ENCODE results near the gene ZNF286A. TPM values are rescaled to one million over a fixed set of nuclear protein-coding genes. Genes with fewer than 3 reads are reported as not detected.
A peak's percentile ranks its signal among the peaks of the same experiment; 100 is the strongest.

Gene ZNF286A
- 7.5 TPM for polyA plus RNA-seq (2012; ENCODE audit: insufficient read length, low read depth)

DNA sequence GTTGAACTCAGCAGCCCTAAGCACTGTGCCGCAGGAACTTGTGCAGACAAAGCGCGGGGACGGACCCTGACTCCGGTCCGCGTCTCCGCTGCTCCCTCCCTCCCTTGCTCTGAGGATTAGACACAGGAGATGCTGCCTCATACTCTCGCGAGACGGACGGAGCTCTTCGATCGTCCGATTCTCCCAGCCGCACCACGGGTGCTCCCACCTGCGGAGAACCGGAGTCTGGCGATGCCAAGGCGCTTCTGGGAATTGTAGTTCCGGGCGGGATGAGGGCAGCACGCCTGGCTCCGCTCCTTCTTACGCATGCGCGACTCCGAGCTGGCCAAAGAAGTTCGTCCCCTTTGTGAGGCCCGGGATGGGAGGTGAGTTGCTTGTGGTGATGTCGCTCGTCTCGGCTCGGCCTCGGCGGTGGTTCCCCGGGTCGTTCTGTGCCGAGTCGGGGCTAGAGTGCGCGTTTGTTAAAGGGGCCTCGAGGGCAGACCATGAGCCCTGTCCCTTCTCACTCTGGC lies at the start of gene ZNF286A:
Gene ZNF286A (plus strand): TSS at position 340 of the 512 bp plus-strand sequence. CDS start 578 bp downstream, outside the sequence.
- peak; percentile 44; the same call in 1 of the 2 replicates for TF ChIP-seq TAF1 (IDR thresholded peaks at IDR 0.05; ENCODE audit: borderline replicate concordance, insufficient read depth, low read length)
- TF ChIP-seq POLR2AphosphoS5 (IDR thresholded peaks at IDR 0.05; ENCODE audit: low read depth, low read length): peak; percentile 59; the same call in 1 of the 2 replicates

DNA sequence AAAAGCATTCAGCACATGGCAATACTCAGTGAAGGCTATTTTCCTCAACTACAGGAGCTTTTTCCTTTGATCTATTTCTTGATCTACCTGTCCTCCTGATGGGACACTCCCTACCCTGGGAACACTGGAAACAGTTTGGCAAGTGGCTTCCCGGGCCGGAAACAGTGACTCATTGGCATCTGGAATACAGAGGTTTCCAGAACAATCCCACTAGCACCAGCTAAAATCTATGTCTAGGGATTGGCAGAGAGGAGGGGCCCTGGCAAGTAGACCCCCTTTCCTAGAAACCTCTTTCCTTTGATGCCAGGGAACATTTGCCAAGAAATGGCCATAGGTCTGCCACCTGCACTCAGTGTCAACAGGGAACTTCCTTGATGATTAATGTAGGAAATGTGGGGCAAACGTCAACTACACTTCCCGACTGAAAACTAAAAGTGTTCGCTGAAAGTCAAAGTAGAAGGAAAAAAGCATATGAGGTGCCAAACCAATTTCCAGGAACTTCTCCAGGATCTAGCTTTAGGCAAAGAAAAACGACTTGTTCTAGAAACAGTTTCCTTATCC lies 49.6 kb upstream of the ZNF286A start:
- TF ChIP-seq, protein P1, sequence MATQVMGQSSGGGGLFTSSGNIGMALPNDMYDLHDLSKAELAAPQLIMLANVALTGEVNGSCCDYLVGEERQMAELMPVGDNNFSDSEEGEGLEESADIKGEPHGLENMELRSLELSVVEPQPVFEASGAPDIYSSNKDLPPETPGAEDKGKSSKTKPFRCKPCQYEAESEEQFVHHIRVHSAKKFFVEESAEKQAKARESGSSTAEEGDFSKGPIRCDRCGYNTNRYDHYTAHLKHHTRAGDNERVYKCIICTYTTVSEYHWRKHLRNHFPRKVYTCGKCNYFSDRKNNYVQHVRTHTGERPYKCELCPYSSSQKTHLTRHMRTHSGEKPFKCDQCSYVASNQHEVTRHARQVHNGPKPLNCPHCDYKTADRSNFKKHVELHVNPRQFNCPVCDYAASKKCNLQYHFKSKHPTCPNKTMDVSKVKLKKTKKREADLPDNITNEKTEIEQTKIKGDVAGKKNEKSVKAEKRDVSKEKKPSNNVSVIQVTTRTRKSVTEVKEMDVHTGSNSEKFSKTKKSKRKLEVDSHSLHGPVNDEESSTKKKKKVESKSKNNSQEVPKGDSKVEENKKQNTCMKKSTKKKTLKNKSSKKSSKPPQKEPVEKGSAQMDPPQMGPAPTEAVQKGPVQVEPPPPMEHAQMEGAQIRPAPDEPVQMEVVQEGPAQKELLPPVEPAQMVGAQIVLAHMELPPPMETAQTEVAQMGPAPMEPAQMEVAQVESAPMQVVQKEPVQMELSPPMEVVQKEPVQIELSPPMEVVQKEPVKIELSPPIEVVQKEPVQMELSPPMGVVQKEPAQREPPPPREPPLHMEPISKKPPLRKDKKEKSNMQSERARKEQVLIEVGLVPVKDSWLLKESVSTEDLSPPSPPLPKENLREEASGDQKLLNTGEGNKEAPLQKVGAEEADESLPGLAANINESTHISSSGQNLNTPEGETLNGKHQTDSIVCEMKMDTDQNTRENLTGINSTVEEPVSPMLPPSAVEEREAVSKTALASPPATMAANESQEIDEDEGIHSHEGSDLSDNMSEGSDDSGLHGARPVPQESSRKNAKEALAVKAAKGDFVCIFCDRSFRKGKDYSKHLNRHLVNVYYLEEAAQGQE (IDR thresholded peaks at IDR 0.05; ENCODE audit: insufficient read depth in 1 of 2, low read depth in 2 of 2, low read length in 2 of 2): no peak
- TF ChIP-seq SIN3A (IDR thresholded peaks at IDR 0.05; ENCODE audit: borderline replicate concordance, insufficient read depth, low read length) (no peak), POLR2AphosphoS5 (IDR thresholded peaks at IDR 0.05; ENCODE audit: low read depth, low read length) (no peak), TAF1 (IDR thresholded peaks at IDR 0.05; ENCODE audit: borderline replicate concordance, insufficient read depth, low read length) (no peak), FOXP2 (optimal IDR thresholded peaks at IDR 0.05; ENCODE audit: borderline replicate concordance, extremely low read depth, extremely low read length, insufficient read depth) (no peak)

DNA sequence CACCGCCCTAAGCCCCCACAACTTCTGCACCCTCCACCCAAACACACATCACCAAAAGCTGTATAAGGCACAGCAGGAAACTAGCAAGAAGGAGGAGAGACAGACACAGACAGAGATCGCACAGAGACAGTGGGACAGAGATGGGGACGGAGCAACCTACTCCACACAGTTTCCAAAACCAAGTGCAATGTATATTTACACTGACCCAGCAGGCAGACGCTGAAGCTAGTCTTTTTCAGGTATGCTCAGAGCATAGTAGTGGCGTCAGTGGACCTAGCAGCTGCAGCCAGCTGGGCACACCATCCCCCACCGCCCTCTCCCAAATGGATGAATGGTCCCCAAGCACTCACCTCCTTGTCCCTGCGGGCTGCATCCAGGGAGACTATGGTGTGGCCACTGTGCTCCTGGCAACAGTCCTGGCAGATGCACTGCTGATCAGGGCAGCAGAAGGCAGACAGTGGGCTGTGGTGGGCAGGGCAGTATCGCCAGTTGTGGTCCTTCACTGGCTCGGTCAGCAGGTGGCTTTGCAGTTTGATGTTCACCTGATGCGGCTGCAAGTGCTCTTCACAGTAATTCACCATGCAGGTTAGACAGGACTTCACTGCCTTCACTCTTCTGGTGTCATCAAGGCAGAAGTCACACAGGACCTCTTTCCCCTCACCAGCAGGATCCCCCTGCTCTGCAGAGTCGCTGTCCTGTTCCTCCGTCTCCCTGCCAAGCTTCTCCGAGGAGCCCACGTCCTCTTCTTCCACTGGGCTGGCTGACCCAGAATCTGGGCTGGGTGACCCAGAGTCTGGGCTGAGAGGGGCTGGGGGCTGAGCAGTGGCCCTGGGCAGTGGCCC lies 48.6 kb upstream of the ZNF286A start:
- TF ChIP-seq TAF1 (IDR thresholded peaks at IDR 0.05; ENCODE audit: borderline replicate concordance, insufficient read depth, low read length) (no peak), FOXP2 (optimal IDR thresholded peaks at IDR 0.05; ENCODE audit: borderline replicate concordance, extremely low read depth, extremely low read length, insufficient read depth) (no peak), SIN3A (IDR thresholded peaks at IDR 0.05; ENCODE audit: borderline replicate concordance, insufficient read depth, low read length) (no peak), POLR2AphosphoS5 (IDR thresholded peaks at IDR 0.05; ENCODE audit: low read depth, low read length) (no peak)
- TF ChIP-seq, protein P1 (IDR thresholded peaks at IDR 0.05; ENCODE audit: insufficient read depth in 1 of 2, low read depth in 2 of 2, low read length in 2 of 2): no peak

DNA sequence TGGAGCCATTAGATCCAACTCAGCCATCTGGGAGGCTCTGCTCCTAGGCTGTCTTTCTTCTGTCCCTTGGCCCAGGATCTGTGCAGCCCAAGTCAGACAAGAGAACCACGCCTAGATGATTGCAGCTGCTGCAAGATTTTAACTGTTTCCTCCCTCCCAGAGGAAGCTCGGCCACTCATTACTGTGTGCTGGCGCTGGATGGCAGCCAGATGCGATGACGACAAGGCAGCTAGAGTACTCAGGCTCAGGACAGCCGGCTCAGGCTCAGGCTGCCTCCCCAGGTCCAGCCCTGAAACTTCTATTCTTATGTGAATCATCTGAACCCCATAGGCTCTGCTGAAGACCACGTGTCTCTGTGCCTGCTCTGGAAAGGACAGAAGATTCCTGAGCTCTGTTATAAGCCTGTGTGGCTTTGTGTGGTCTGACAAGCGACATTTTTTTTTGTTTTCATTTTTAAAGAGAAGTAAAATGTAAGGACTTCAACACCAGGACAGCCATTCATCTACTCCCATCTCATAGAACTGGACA lies 47.9 kb upstream of the ZNF286A start:
- peak; percentile 51 for TF ChIP-seq FOXP2 (optimal IDR thresholded peaks at IDR 0.05; ENCODE audit: borderline replicate concordance, extremely low read depth, extremely low read length, insufficient read depth)
- no peak for TF ChIP-seq TAF1 (IDR thresholded peaks at IDR 0.05; ENCODE audit: borderline replicate concordance, insufficient read depth, low read length)
- TF ChIP-seq SIN3A (IDR thresholded peaks at IDR 0.05; ENCODE audit: borderline replicate concordance, insufficient read depth, low read length): peak; percentile 92; the same call in 1 of the 2 replicates
- peak; percentile 79 for TF ChIP-seq POLR2AphosphoS5 (IDR thresholded peaks at IDR 0.05; ENCODE audit: low read depth, low read length)
- TF ChIP-seq, protein P1 (IDR thresholded peaks at IDR 0.05; ENCODE audit: insufficient read depth in 1 of 2, low read depth in 2 of 2, low read length in 2 of 2): 0 out of 4 replicates have a peak, but pooled peaks of 1 of the 2 experiments have one; percentile 62

DNA sequence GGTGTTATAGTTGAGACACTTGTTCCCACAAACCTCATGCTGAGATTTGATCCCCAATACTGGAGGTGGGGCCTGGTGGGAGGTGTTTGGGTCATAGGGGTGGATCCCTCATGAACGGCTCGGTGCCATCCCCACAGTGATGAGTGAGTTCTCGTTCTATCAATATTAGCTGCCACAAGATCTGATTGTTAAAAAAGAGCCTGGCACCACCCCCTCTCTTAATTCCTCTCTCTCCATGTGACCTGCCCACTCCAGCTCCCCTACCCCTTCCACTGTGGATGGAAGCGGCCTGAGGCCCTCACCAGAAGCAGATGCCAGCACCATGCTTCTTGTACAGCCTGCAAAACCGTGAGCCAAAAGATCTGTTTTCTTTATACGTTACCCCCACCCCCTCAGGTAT lies 46.6 kb upstream of the ZNF286A start:
- TF ChIP-seq, protein P1 (IDR thresholded peaks at IDR 0.05; ENCODE audit: insufficient read depth in 1 of 2, low read depth in 2 of 2, low read length in 2 of 2): no peak
- TF ChIP-seq TAF1 (IDR thresholded peaks at IDR 0.05; ENCODE audit: borderline replicate concordance, insufficient read depth, low read length) (no peak), FOXP2 (optimal IDR thresholded peaks at IDR 0.05; ENCODE audit: borderline replicate concordance, extremely low read depth, extremely low read length, insufficient read depth) (no peak), SIN3A (IDR thresholded peaks at IDR 0.05; ENCODE audit: borderline replicate concordance, insufficient read depth, low read length) (no peak), POLR2AphosphoS5 (IDR thresholded peaks at IDR 0.05; ENCODE audit: low read depth, low read length) (no peak)
